Immature natural killer cell (primary cell): ENCODE data around the gene ZNF143. TPM values are rescaled to one million over a fixed set of nuclear protein-coding genes. Genes with fewer than 3 reads are reported as not detected.
"Not testable (repeated sequence)": the region's sequence is repeated elsewhere in the genome, so short reads cannot be mapped to it uniquely, and the experiment has no call there.

Experiments used
- DNase-seq, 3 donors: peaks; one replicate each; pipeline ENCODE4 v3.0.0; 2022; ENCODE audit warnings: mixed read lengths in 1 of 3
- H3K27ac Mint-ChIP-seq, 6 donors: one replicate each; pipeline ENCODE4 v1.8.0; 2020; ENCODE audit warnings: mixed read lengths in 6 of 6, mild to moderate bottlenecking in 5 of 6, inconsistent platforms in 4 of 6, moderate library complexity in 3 of 6
- H3K27me3 Mint-ChIP-seq, 3 donors: one replicate each; pipeline ENCODE4 v1.8.0; 2020 to 2021; ENCODE audit warnings: low read depth in 3 of 3, mild to moderate bottlenecking in 3 of 3, mixed read lengths in 3 of 3, moderate library complexity in 3 of 3, inconsistent platforms in 1 of 3
- H3K36me3 Mint-ChIP-seq, 3 donors: one replicate each; pipeline ENCODE4 v1.8.0; 2020; ENCODE audit warnings: mixed read lengths in 3 of 3, inconsistent platforms in 2 of 3, mild to moderate bottlenecking in 2 of 3
- H3K4me1 Mint-ChIP-seq, 2 donors: one replicate each; pipeline ENCODE4 v1.8.0; 2020; ENCODE audit warnings: inconsistent platforms in 2 of 2, mild to moderate bottlenecking in 2 of 2, mixed read lengths in 2 of 2, moderate library complexity in 1 of 2
- H3K4me3 Mint-ChIP-seq, 5 donors: one replicate each; pipeline ENCODE4 v1.8.0; 2020; ENCODE audit warnings: mild to moderate bottlenecking in 5 of 5, mixed read lengths in 5 of 5, inconsistent platforms in 3 of 5, moderate library complexity in 3 of 5
- H3K9me3 Mint-ChIP-seq, 6 donors: one replicate each; pipeline ENCODE4 v1.8.0; 2020; ENCODE audit warnings: mild to moderate bottlenecking in 6 of 6, mixed read lengths in 6 of 6, inconsistent platforms in 4 of 6, moderate library complexity in 3 of 6
- polyA plus RNA-seq, 3 donors: library from polyadenylated mRNA; unstranded; fragments of 300-500 nt; fragmentation: Illumina TruSeq; gene quantifications; one replicate each; pipeline ENCODE4 v1.2.3, GENCODE V29; 2021

ZNF143 gene
- polyA plus RNA-seq, 3 donors from 2014 or later: 29.1 to 35.3 (median 34.9) TPM

DNA sequence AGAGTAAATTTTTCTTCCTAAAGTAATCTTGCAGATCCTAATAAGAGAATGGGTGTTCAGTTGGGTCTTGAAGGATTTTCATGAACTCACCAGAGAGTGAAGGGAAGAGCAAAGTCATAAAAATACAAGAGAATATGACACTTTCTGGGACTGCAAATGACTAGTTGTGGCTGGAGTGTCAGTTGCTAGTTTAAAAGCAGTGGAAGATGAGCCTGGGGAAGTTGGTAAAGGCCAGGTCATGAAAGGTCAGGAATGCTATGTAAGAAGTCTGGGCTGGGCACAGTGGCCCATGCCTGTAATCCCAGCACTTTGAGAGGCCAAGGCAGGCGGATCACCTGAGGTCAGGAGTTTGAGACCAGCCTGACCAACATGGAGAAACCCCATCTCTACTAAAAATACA is 53.8 kb downstream of the ZNF143 start:
- DNase-seq, H3K27ac Mint-ChIP-seq, H3K9me3 Mint-ChIP-seq, H3K4me3 Mint-ChIP-seq, H3K27me3 Mint-ChIP-seq: not testable (repeated sequence)
- peaks cover 10 to 12% of the 10 kb centered on the region in 2 donors for H3K4me1 Mint-ChIP-seq
- peaks cover 40 to 65% (median 48%) of the 10 kb centered on the region in 3 donors for H3K36me3 Mint-ChIP-seq

DNA sequence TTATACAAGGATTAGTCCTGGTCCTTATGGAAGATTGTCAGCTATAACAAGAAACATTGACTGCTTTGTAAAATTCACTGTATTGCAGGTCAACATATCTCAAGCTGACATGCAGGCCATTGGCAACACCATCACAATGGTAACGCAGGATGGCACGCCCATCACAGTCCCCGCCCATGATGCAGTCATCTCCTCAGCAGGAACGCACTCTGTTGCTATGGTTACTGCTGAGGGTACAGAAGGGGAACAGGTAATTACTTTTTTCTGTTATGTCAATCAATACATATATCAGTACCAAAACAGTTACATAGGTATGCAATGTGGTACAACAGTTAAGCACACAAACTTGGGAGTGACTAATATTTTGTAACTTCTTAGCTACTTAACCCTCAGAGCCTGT is 55.3 kb downstream of the ZNF143 start:
- Mint-ChIP-seq H3K4me1 (peaks cover under 1 to 1% of the 10 kb centered on the region in 2 donors), H3K9me3 (no peaks in the 10 kb centered on the region), H3K4me3 (no peak overlapping the region), H3K36me3 (peaks cover 41 to 64% (median 46%) of the 10 kb centered on the region in 3 donors), H3K27me3 (peaks cover under 1 to 4% (median 4%) of the 10 kb centered on the region in 3 donors), H3K27ac (no peak overlapping the region)
- no peak for DNase-seq

GRCh38 chr11:9518835-9519410 is 58.1 kb downstream of the ZNF143 start:
- no peaks in the 10 kb centered on the region for H3K4me1 Mint-ChIP-seq
- no peaks in the 10 kb centered on the region for H3K9me3 Mint-ChIP-seq
- H3K36me3 Mint-ChIP-seq: peaks cover 33 to 48% (median 43%) of the 10 kb centered on the region in 3 donors
- DNase-seq: no peak
- H3K27ac Mint-ChIP-seq: no peak overlapping the region
- peaks cover 0 to 3% (median 0%) of the 10 kb centered on the region in 3 donors for H3K27me3 Mint-ChIP-seq
- H3K4me3 Mint-ChIP-seq: no peak overlapping the region

- H3K27ac Mint-ChIP-seq: peak overlapping the region in 1 of 6 donors; percentile 35
- no peaks in the 10 kb centered on the region for H3K4me1 Mint-ChIP-seq
- no peaks in the 10 kb centered on the region for H3K27me3 Mint-ChIP-seq
- no peak overlapping the region for H3K4me3 Mint-ChIP-seq
- H3K36me3 Mint-ChIP-seq: peaks cover 12 to 33% (median 18%) of the 10 kb centered on the region in 3 donors
- no peak for DNase-seq
- no peaks in the 10 kb centered on the region for H3K9me3 Mint-ChIP-seq
These were observed 63.2 kb downstream of the ZNF143 start for GRCh38 chr11:9524001-9524400.

GRCh38 chr11:9525116-9525515 is 64.3 kb downstream of the ZNF143 start:
- no peaks in the 10 kb centered on the region for H3K9me3 Mint-ChIP-seq
- no peaks in the 10 kb centered on the region for H3K4me1 Mint-ChIP-seq
- peaks cover 12 to 30% (median 18%) of the 10 kb centered on the region in 3 donors for H3K36me3 Mint-ChIP-seq
- no peak overlapping the region for H3K4me3 Mint-ChIP-seq
- H3K27me3 Mint-ChIP-seq: no peaks in the 10 kb centered on the region
- no peak overlapping the region for H3K27ac Mint-ChIP-seq
- DNase-seq: no peak

- Mint-ChIP-seq H3K4me3 (no peak overlapping the region), H3K27me3 (no peaks in the 10 kb centered on the region), H3K9me3 (no peaks in the 10 kb centered on the region), H3K4me1 (no peaks in the 10 kb centered on the region), H3K36me3 (peaks cover 3 to 27% (median 11%) of the 10 kb centered on the region in 3 donors), H3K27ac (no peak overlapping the region)
- DNase-seq: no peak
These were observed 66.8 kb downstream of the ZNF143 start for GRCh38 chr11:9527481-9528135.

- DNase-seq: no peak
- Mint-ChIP-seq H3K36me3 (peaks cover 1 to 25% (median 11%) of the 10 kb centered on the region in 3 donors), H3K27ac (no peak overlapping the region), H3K27me3 (no peaks in the 10 kb centered on the region), H3K4me1 (no peaks in the 10 kb centered on the region), H3K4me3 (no peak overlapping the region), H3K9me3 (no peaks in the 10 kb centered on the region)
These were observed 67.3 kb downstream of the ZNF143 start for GRCh38 chr11:9528136-9528501.

- no peaks in the 10 kb centered on the region for H3K4me1 Mint-ChIP-seq
- no peaks in the 10 kb centered on the region for H3K27me3 Mint-ChIP-seq
- H3K4me3 Mint-ChIP-seq: no peak overlapping the region
- no peak overlapping the region for H3K27ac Mint-ChIP-seq
- no peak for DNase-seq
- no peaks in the 10 kb centered on the region for H3K9me3 Mint-ChIP-seq
- H3K36me3 Mint-ChIP-seq: peaks cover 0 to 24% (median 11%) of the 10 kb centered on the region in 3 donors
These were observed 67.9 kb downstream of the ZNF143 start for GRCh38 chr11:9528573-9529333.

DNA sequence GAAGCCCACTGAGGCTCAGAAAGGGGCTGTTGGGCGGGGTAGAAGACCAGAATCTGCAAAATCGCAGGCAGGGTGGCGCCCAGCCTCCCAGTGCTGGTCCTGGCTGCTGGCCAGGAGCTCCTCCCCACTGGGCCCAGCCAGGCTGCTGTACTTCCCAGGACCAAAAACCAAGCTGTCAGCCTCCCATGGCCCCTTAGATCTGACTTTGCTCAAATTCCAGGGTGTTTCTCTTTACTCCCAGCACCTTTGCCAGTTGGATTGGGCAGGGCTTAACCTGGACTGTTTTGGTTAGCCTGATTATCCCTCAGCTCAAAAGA is 68.5 kb downstream of the ZNF143 start:
- H3K27ac Mint-ChIP-seq: peak overlapping the region in 1 of 6 donors; percentile 15
- DNase-seq: no peak
- peaks cover 0 to 26% (median 11%) of the 10 kb centered on the region in 3 donors for H3K36me3 Mint-ChIP-seq
- no peaks in the 10 kb centered on the region for H3K4me1 Mint-ChIP-seq
- no peaks in the 10 kb centered on the region for H3K27me3 Mint-ChIP-seq
- no peaks in the 10 kb centered on the region for H3K9me3 Mint-ChIP-seq
- no peak overlapping the region for H3K4me3 Mint-ChIP-seq

GRCh38 chr11:9530020-9530621 is 69.3 kb downstream of the ZNF143 start:
- H3K9me3 Mint-ChIP-seq: no peaks in the 10 kb centered on the region
- no peak overlapping the region for H3K27ac Mint-ChIP-seq
- DNase-seq: no peak
- H3K4me1 Mint-ChIP-seq: no peaks in the 10 kb centered on the region
- H3K27me3 Mint-ChIP-seq: no peaks in the 10 kb centered on the region
- peaks cover 0 to 24% (median 11%) of the 10 kb centered on the region in 3 donors for H3K36me3 Mint-ChIP-seq
- H3K4me3 Mint-ChIP-seq: no peak overlapping the region

DNA sequence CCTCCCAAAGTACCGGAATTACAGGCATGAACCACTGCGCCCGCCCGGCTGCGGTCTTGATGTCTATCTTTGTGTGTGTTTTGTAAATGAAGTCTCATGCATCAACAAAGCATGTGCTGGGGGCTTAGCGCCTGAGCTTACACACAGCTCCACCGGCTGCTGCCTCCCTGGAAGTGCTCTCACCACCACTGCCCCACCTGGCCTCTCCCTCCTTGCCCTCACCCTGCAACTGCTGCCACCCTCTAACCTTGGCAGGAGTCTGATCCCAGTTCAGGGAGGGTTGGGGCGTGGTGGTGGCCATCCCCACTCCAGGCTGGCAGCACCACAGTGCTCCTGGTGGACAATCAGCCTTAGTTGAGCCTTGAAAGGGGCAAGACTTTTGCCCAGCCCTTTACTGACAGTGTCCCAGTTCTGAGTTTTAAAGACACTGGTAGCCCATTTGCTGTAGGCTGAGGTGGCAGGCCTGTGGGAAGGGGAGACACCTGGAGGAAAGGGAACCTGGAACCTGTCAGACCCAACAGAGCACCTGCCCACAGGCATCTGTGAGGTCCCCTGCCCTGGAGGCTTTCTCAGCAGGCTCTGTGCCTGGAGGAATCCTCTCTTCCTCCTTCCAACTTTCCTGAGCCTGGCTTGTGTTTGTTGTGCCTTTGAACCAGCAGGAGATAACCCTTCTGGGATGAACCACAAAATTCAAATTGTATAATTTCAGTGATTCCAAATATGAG is 70.3 kb downstream of the ZNF143 start:
- Mint-ChIP-seq H3K27me3 (peaks cover 0 to under 1% (median 0%) of the 10 kb centered on the region in 3 donors), H3K36me3 (peaks cover 0 to 19% (median 11%) of the 10 kb centered on the region in 3 donors), H3K4me1 (no peaks in the 10 kb centered on the region), H3K4me3 (no peak overlapping the region), H3K27ac (no peak overlapping the region), H3K9me3 (no peaks in the 10 kb centered on the region)
- no peak for DNase-seq

DNA sequence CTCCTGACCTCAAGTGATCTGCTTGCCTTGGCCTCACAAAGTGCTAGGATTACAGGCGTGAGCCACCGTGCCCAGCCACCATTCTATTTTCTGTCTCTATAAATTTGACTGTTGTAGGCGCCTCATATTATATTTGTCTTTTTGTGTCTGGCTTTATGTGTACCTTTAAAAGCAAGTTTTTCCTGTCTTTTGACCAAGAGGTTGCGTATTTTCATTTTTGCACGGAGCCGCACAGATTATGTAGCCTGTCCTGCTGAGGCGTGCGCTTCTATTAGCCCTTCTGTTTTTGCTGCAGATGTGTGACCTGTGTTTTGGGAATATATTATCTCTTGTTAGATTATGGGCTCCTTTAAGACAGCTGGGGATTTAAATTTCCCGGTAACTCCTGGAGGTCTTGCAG is 72.2 kb downstream of the ZNF143 start:
- H3K27ac Mint-ChIP-seq: no peak overlapping the region
- H3K27me3 Mint-ChIP-seq: peaks cover 0 to 3% (median 0%) of the 10 kb centered on the region in 3 donors
- H3K4me1 Mint-ChIP-seq: no peaks in the 10 kb centered on the region
- peaks cover 0 to 7% (median 4%) of the 10 kb centered on the region in 3 donors for H3K36me3 Mint-ChIP-seq
- H3K9me3 Mint-ChIP-seq: no peaks in the 10 kb centered on the region
- DNase-seq: no peak
- no peak overlapping the region for H3K4me3 Mint-ChIP-seq

- Mint-ChIP-seq H3K9me3 (no peaks in the 10 kb centered on the region), H3K27me3 (peaks cover 0 to 6% (median 0%) of the 10 kb centered on the region in 3 donors), H3K4me3 (no peak overlapping the region), H3K27ac (no peak overlapping the region), H3K36me3 (peaks cover 0 to 7% (median 4%) of the 10 kb centered on the region in 3 donors), H3K4me1 (no peaks in the 10 kb centered on the region)
- no peak for DNase-seq
These were observed 73.1 kb downstream of the ZNF143 start for GRCh38 chr11:9533736-9534473.
